ENCODE measurements around the gene CCL24. TPM values are rescaled to one million over a fixed set of nuclear protein-coding genes. Genes with fewer than 3 reads are reported as not detected.
"Not testable (repeated sequence)": the region's sequence is repeated elsewhere in the genome, so short reads cannot be mapped to it uniquely, and the experiment has no call there.

Gene CCL24
- total and polyA plus RNA-seq, 10 of the 15 experiments (the other 5 are each of a cell fraction or from before 2014, with no cell fraction given) = not detected

- H2AFZ ChIP-seq (ENCODE audit: control insufficient read depth, low read depth, low read length); ATAC-seq; H3K9me3 ChIP-seq (replicated peaks; ENCODE audit: control insufficient read depth, insufficient read depth, low read length); BruUV-seq (replicated peaks); SMC1A ChIA-PET (ENCODE audit: uncharacterized antibody, unreplicated experiment); FAIRE-seq; H3K4me1 ChIP-seq (ENCODE audit: control insufficient read depth, insufficient read depth, low read length); H3K27me3 ChIP-seq (replicated peaks in 1 of 2; ENCODE audit: control insufficient read depth in 2 of 2, insufficient read depth in 2 of 2, low read length in 1 of 2); in situ Hi-C loops (cut with MboI); RAD21 ChIA-PET (ENCODE audit: unreplicated experiment); H3K27ac ChIP-seq (ENCODE audit: control insufficient read depth, insufficient read depth); H3K4me2 ChIP-seq (ENCODE audit: control insufficient read depth, insufficient read depth); H4K20me1 ChIP-seq (ENCODE audit: control insufficient read depth, insufficient read depth); DNase-seq (ENCODE audit: low read depth, low spot score); POLR2A ChIA-PET; intact Hi-C loops (cut with micrococcal nuclease; ENCODE audit: unreplicated experiment); H3K36me3 ChIP-seq (ENCODE audit: control insufficient read depth in 2 of 2, insufficient read depth in 2 of 2, low read length in 1 of 2); H3K9ac ChIP-seq (ENCODE audit: control insufficient read depth, insufficient read depth, low read length); H3K4me3 ChIP-seq; CTCF ChIA-PET; H3K79me2 ChIP-seq (ENCODE audit: control insufficient read depth, insufficient read depth, low read length): not testable (repeated sequence)
- WGBS (ENCODE audit: insufficient coverage, insufficient replicate concordance, low lambda C conversion rate, missing lambda C conversion rate) = 58% methylated on average over 6 of the region's 6 CpGs
Measured at GRCh38 chr7:75833662-75834061, 20.1 kb upstream of the CCL24 start.

GRCh38 chr7:75830978-75831377, 17.4 kb upstream of the CCL24 start:
- no peaks in the 10 kb centered on the region for H3K9me3 ChIP-seq (replicated peaks; ENCODE audit: control insufficient read depth, insufficient read depth, low read length)
- H4K20me1 ChIP-seq (ENCODE audit: control insufficient read depth, insufficient read depth) = no peaks in the 10 kb centered on the region
- CTCF ChIA-PET = interaction anchor here (1.1 kb wide), 1 partner anchor 35 kb away, joined by 4 read pairs; no protein-coding TSS in a partner anchor
- RAD21 ChIA-PET (ENCODE audit: unreplicated experiment) = no interaction called here
- no peak overlapping the region for H3K4me3 ChIP-seq
- WGBS (ENCODE audit: insufficient coverage, insufficient replicate concordance, low lambda C conversion rate, missing lambda C conversion rate) = 87% methylated on average over 6 of the region's 6 CpGs
- no peak overlapping the region for H3K4me2 ChIP-seq (ENCODE audit: control insufficient read depth, insufficient read depth)
- in situ Hi-C loops (cut with MboI) (no loop called here), intact Hi-C loops (cut with micrococcal nuclease; ENCODE audit: unreplicated experiment) (no loop called here)
- no peak for DNase-seq (ENCODE audit: low read depth, low spot score)
- no peak overlapping the region for H2AFZ ChIP-seq (ENCODE audit: control insufficient read depth, low read depth, low read length)
- H3K27ac ChIP-seq (ENCODE audit: control insufficient read depth, insufficient read depth) = no peak overlapping the region
- TF ChIP-seq PBX3 (IDR thresholded peaks at IDR 0.05; ENCODE audit: insufficient replicate concordance, low read depth, low read length) (no peak), EP300 (IDR thresholded peaks at IDR 0.05; ENCODE audit: borderline replicate concordance in 1 of 2, control insufficient read depth in 1 of 2, low read depth in 2 of 2, low read length in 2 of 2) (no peak), RB1 (IDR thresholded peaks at IDR 0.05; ENCODE audit: borderline replicate concordance) (no peak), SUZ12 (IDR thresholded peaks at IDR 0.05; ENCODE audit: unreplicated experiment) (no peak), SMC3 (IDR thresholded peaks at IDR 0.05; ENCODE audit: borderline replicate concordance, low read length) (no peak), MYC (IDR thresholded peaks at IDR 0.05; ENCODE audit: insufficient read depth, insufficient read length, insufficient replicate concordance, low read length, severe bottlenecking) (no peak), NFIC (IDR thresholded peaks at IDR 0.05; ENCODE audit: low read depth, low read length) (no peak), NR2C1 (IDR thresholded peaks at IDR 0.05) (no peak), BMI1 (IDR thresholded peaks at IDR 0.05; ENCODE audit: borderline replicate concordance) (no peak), POU2F2 (IDR thresholded peaks at IDR 0.05; ENCODE audit: borderline replicate concordance, low read depth, low read length) (no peak), ATF3 (IDR thresholded peaks at IDR 0.05; ENCODE audit: borderline replicate concordance, extremely low read depth, low read depth, low read length) (no peak), MYB (IDR thresholded peaks at IDR 0.05; ENCODE audit: borderline replicate concordance, low read depth, low read length) (no peak)
- POLR2A ChIA-PET = no interaction called here
- no peak for FAIRE-seq
- BruUV-seq (replicated peaks) = no TSS peak
- no peaks in the 10 kb centered on the region for H3K4me1 ChIP-seq (ENCODE audit: control insufficient read depth, insufficient read depth, low read length)
- no peaks in the 10 kb centered on the region for H3K27me3 ChIP-seq (replicated peaks in 1 of 2; ENCODE audit: control insufficient read depth in 2 of 2, insufficient read depth in 2 of 2, low read length in 1 of 2)
- SMC1A ChIA-PET (ENCODE audit: uncharacterized antibody, unreplicated experiment) = no interaction called here
- no peak for ATAC-seq
- no peaks in the 10 kb centered on the region for H3K36me3 ChIP-seq (ENCODE audit: control insufficient read depth in 2 of 2, insufficient read depth in 2 of 2, low read length in 1 of 2)
- no peak overlapping the region for H3K9ac ChIP-seq (ENCODE audit: control insufficient read depth, insufficient read depth, low read length)
- H3K79me2 ChIP-seq (ENCODE audit: control insufficient read depth, insufficient read depth, low read length) = no peaks in the 10 kb centered on the region

All from GM12878 (cell line).